ENCODE measurements around the gene SUN5.

GRCh38 chr20:32966881-32967781, 37.1 kb downstream of the SUN5 start:
- TF ChIP-seq POLR2AphosphoS5 (IDR thresholded peaks at IDR 0.05; ENCODE audit: low read depth, low read length) (no peak), TAF1 (IDR thresholded peaks at IDR 0.05; ENCODE audit: borderline replicate concordance, low read depth, low read length) (no peak)

Data from GM12892 (cell line).